ENCODE measurements around the gene SMPD1. TPM values are rescaled to one million over a fixed set of nuclear protein-coding genes. Genes with fewer than 3 reads are reported as not detected.

SMPD1 gene
- total and polyA plus RNA-seq, 9 of the 15 experiments (the other 6 are each of a cell fraction or from before 2014, with no cell fraction given), result 0.90 to 9.9 (median 5.2) TPM

GRCh38 chr11:6433998-6434660, 43.9 kb downstream of the SMPD1 start:
- TF ChIP-seq IRF2 (CRISPR knock-in tag; IDR thresholded peaks at IDR 0.05) (no peak), ZNF23 (CRISPR knock-in tag; IDR thresholded peaks at IDR 0.05) (no peak), ZBTB5 (IDR thresholded peaks at IDR 0.05) (no peak)
- H3K27ac ChIP-seq (ENCODE audit: extremely low read depth, low read depth, low read length), result no peak overlapping the region
- H3K36me3 ChIP-seq (ENCODE audit: control insufficient read depth, insufficient read depth, low read length), result no peaks in the 10 kb centered on the region
- no peak overlapping the region for H3K4me2 ChIP-seq (ENCODE audit: insufficient read depth, low read length)
- in situ Hi-C loops (cut with MboI), result no loop called here
- DNase-seq (ENCODE audit: extremely low read depth in 1 of 4, low spot score in 3 of 4) (no peak), ATAC-seq (no peak), FAIRE-seq (no peak)
- H3K4me1 ChIP-seq (replicated peaks in 1 of 2; ENCODE audit: control insufficient read depth in 2 of 2, insufficient read depth in 2 of 2, low read length in 2 of 2), result peaks cover 0 to 3% of the 10 kb centered on the region in 2 experiments; a peak in 3 of 5 replicates
- H4K20me1 ChIP-seq (replicated peaks; ENCODE audit: control insufficient read depth, insufficient read depth, low read length), result no peaks in the 10 kb centered on the region
- BruUV-seq (replicated peaks), result no TSS peak
- H3K79me2 ChIP-seq (ENCODE audit: control insufficient read depth, insufficient read depth, low read length), result no peaks in the 10 kb centered on the region
- ChIA-PET CTCF (ENCODE audit: low intra/inter-chr PET ratio) (no interaction called here), POLR2A (interaction anchor here (0.6 to 1.7 kb wide), 3 partner anchors 8 to 169 kb away, joined by 3 to 5 read pairs (median 3); partner anchors contain the start of genes APBB1, ILK and RRP8)
- H3K9ac ChIP-seq (ENCODE audit: insufficient read depth in 1 of 2, low read depth in 2 of 2, low read length in 2 of 2), result no peak overlapping the region
- H3K9me1 ChIP-seq (ENCODE audit: control insufficient read depth, insufficient read depth, low read length), result no peaks in the 10 kb centered on the region
- H3K27me3 ChIP-seq (ENCODE audit: control insufficient read depth in 2 of 2, insufficient read depth in 2 of 2, low read length in 2 of 2), result peaks cover 12 to 34% of the 10 kb centered on the region in 2 experiments; a peak in 3 of 5 replicates
- intact Hi-C loops (cut with micrococcal nuclease), result no loop called here
- H3K4me3 ChIP-seq, result no peak overlapping the region
- no peaks in the 10 kb centered on the region for H3K9me3 ChIP-seq (replicated peaks; ENCODE audit: control insufficient read depth, insufficient read depth, low read depth, low read length)
- H2AFZ ChIP-seq (ENCODE audit: low read depth, low read length), result no peak overlapping the region
- WGBS (ENCODE audit: insufficient coverage, low coverage, missing lambda C conversion rate), result 1% methylated on average over 5 of the region's 5 CpGs

Measured in K562 (cell line).